Skin of body (tissue), 2 donors: ENCODE measurements around the gene PYURF. TPM values are rescaled to one million over a fixed set of nuclear protein-coding genes. Genes with fewer than 3 reads are reported as not detected.

Experiments
- DNase-seq: peaks from one replicate; lab custom pipeline; 2025; lab: John Stamatoyannopoulos, UW
- total RNA-seq: library from RNA; depleted of rRNA; stranded (reverse); fragments of >200 nt; gene quantifications from one replicate; pipeline ENCODE4 v1.2.3, GENCODE V29; 2014

The PYURF gene
- total RNA-seq, 1 donor from 2014 or later, result 57.6 TPM

DNA sequence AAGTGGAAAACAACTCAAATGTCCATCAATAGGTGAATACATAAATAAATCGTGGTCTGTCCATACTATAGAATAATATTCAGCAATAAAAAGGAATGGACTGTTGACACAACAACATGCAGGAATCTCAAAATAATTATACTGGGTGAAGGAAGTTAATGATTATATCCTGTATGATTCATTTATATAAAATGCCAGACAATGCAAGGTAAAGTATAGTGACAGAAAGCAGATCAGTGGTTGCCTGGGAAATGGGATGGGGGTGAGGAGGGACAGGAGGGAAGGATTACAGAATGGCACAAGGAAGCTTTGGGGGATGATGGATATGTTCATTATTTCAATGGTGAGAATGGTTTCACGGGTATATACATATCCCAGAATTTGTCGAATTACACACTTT, 12.3 kb downstream of the PYURF start:
- no peak for DNase-seq

- DNase-seq, result no peak
These were observed 20.2 kb downstream of the PYURF start for GRCh38 chr4:88503344-88503743.

GRCh38 chr4:88497859-88498409, 25.6 kb downstream of the PYURF start:
- no peak for DNase-seq

GRCh38 chr4:88489100-88489761, 34.3 kb downstream of the PYURF start:
- no peak for DNase-seq

DNA sequence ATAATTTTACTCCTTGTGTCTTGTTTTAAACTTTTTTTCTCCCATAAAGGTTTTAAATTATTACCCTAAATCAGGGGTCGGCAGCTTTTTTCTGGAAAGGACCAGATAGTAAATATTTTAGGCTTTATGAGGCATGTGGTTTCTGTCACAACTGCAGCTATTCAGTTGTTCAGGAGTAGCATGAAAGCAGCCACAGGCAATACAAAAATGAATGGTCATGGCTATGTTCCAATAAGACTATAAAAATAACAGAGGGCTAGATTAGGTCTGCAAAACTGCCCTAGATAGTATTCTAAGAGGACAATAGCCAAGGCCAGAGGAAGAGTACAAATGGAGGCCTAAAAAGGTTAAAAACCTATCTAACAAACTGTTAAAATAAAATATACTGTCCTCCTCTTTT, 42.0 kb downstream of the PYURF start:
- no peak for DNase-seq

DNA sequence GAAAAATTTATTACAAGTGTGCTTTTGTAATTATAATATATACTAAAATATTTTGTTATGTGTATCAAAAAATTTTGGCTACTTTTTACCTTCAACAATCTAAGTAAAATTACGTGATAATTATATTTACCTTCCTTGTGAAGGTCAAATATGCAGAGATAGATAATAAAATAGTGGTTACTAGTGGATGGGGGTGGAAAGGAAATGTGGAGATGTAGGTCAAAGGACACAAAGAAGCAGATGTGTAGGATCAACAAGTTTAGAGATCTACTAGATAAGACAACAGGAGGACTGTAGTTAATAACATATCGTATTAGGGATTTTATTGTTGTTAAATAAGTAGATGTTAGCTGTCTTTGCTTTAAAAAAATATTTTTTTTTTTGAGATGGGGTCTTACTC, 45.3 kb downstream of the PYURF start:
- DNase-seq, result no peak

DNA sequence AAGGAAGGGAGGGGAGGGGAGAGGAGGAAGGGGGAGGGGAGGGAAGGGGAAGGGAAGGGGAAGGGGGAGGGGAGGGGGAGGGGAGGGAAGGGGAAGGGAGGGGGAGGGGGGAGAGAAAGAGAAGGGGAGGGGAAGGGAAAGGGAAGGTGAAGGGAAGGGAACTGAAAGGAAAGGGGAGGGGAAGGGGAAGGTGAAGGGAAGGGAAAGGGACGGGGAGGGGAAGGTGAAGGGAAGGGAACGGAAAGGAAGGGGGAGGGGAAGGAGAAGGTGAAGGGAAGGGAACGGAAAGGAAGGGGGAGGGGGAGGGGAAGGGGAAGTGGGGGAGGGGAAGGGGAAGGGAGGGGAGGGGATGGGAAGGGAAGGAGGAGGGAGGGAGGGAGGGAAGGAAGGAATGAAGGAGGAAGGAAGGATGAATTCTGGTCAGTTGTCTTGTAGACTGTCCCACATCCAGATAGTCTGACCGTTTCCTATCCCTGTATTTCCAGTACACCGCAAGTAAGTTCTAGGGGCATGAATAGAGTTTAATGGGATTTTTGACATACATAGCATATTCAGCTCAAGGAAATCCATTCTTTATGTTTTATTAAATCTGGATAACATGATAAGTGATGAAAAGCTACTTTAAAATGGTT, 46.2 kb downstream of the PYURF start:
- DNase-seq, result no peak

Other genes starting within 250 kb of the PYURF start
- 34.2 TPM for gene PPM1K, start 239.2 kb downstream of the PYURF start, total RNA-seq
- 4.9 TPM for gene HERC6, start 144.9 kb downstream of the PYURF start, total RNA-seq
- gene HERC5, start 66.7 kb downstream of the PYURF start, total RNA-seq, result 2.1 TPM
- 26.1 TPM for gene HERC3, start 68.7 kb upstream of the PYURF start, total RNA-seq
- 8.6 TPM for gene NAP1L5, start 174.1 kb upstream of the PYURF start, total RNA-seq